ENCODE results near the gene USP36.

Gene USP36

GRCh38 chr17:78808163-78808562, 32.5 kb downstream of the USP36 start:
- no peak for DNase-seq

- peak; percentile 34 to 39 for DNase-seq
These were observed 34.2 kb downstream of the USP36 start for GRCh38 chr17:78806451-78806850.

- DNase-seq: no peak
These were observed 35.3 kb downstream of the USP36 start for GRCh38 chr17:78805301-78805700.

GRCh38 chr17:78804777-78805176, 35.8 kb downstream of the USP36 start:
- no peak for DNase-seq

- peak in 1 of 2 donors; percentile 36 for DNase-seq
These were observed 37.3 kb downstream of the USP36 start for GRCh38 chr17:78803186-78803845.

GRCh38 chr17:78802459-78802858, 38.2 kb downstream of the USP36 start:
- DNase-seq: no peak

- DNase-seq: no peak
These were observed 38.6 kb downstream of the USP36 start for GRCh38 chr17:78802008-78802407.

- no peak for DNase-seq
These were observed 40.3 kb downstream of the USP36 start for GRCh38 chr17:78800132-78800931.

GRCh38 chr17:78798695-78799559, 41.7 kb downstream of the USP36 start:
- peak in 1 of 2 donors; percentile 39 for DNase-seq

GRCh38 chr17:78797691-78798585, 42.7 kb downstream of the USP36 start:
- DNase-seq: no peak

GRCh38 chr17:78797213-78797612, 43.4 kb downstream of the USP36 start:
- DNase-seq: no peak

GRCh38 chr17:78796517-78796900, 44.1 kb downstream of the USP36 start:
- no peak for DNase-seq

- DNase-seq: no peak
These were observed 44.6 kb downstream of the USP36 start for GRCh38 chr17:78795861-78796516.

GRCh38 chr17:78794864-78795640, 45.6 kb downstream of the USP36 start:
- no peak for DNase-seq

GRCh38 chr17:78794399-78794798, 46.2 kb downstream of the USP36 start:
- no peak for DNase-seq

GRCh38 chr17:78793968-78794367, 46.6 kb downstream of the USP36 start:
- no peak for DNase-seq

GRCh38 chr17:78793415-78793814, 47.2 kb downstream of the USP36 start:
- no peak for DNase-seq

- DNase-seq: no peak
These were observed 48.5 kb downstream of the USP36 start for GRCh38 chr17:78791840-78792709.

GRCh38 chr17:78790552-78790951, 50.1 kb downstream of the USP36 start:
- no peak for DNase-seq

GRCh38 chr17:78789663-78790181, 50.9 kb downstream of the USP36 start:
- peak in 1 of 2 donors; percentile 22 for DNase-seq

Measured in inflammatory macrophage treated with lipopolysaccharide for 1 hour (primary cell).